Loucy (cell line): ENCODE results near the gene DDX25.

Experiments used
- H2AFZ ChIP-seq: fragments of 200-600 bp; sonication (generic); 2 replicates; pipeline ENCODE4 v1.6.0; 2016; ENCODE audit warnings: antibody characterized with exemption, mild to moderate bottlenecking, low read length, moderate library complexity
- H3F3A ChIP-seq: fragments of 200-600 bp; 2 replicates; pipeline ENCODE4 v1.6.0; 2016; ENCODE audit warnings: antibody characterized with exemption, low read depth, mild to moderate bottlenecking
- H3K27me3 ChIP-seq: fragments of 200-600 bp; sonication (generic); 2 replicates; pipeline ENCODE4 v1.6.1; 2014; ENCODE audit warnings: low read length, mild to moderate bottlenecking; ENCODE audit not compliant: insufficient read depth, poor library complexity, severe bottlenecking
- H3K36me3 ChIP-seq: fragments of 200-600 bp; sonication (generic); 2 replicates; pipeline ENCODE4 v1.6.1; 2016; ENCODE audit warnings: low read length; ENCODE audit not compliant: insufficient read depth
- H3K4me1 ChIP-seq: fragments of 200-600 bp; sonication (generic); 2 replicates; pipeline ENCODE4 v1.5.1; 2014; ENCODE audit warnings: low read length, mild to moderate bottlenecking; ENCODE audit not compliant: insufficient read depth, poor library complexity, severe bottlenecking
- H3K4me2 ChIP-seq: fragments of 200-600 bp; sonication (generic); 2 replicates; pipeline ENCODE4 v1.6.0; 2014; ENCODE audit warnings: antibody characterized with exemption, low read length, low read depth, mild to moderate bottlenecking; ENCODE audit not compliant: poor library complexity, severe bottlenecking
- H3K4me3 ChIP-seq: fragments of 200-600 bp; sonication (generic); 2 replicates; pipeline ENCODE4 v1.5.1; 2014; ENCODE audit warnings: low read length, mild to moderate bottlenecking, mixed read lengths; ENCODE audit not compliant: poor library complexity, severe bottlenecking
- H3K79me2 ChIP-seq: fragments of 200-600 bp; sonication (generic); 2 replicates; pipeline ENCODE4 v1.6.1; 2014; ENCODE audit warnings: low read length; ENCODE audit not compliant: insufficient read depth
- H3K9ac ChIP-seq: fragments of 200-600 bp; sonication (generic); 2 replicates; pipeline ENCODE4 v1.6.0; 2014; ENCODE audit warnings: mild to moderate bottlenecking, low read depth, low read length, moderate library complexity; ENCODE audit not compliant: poor library complexity, severe bottlenecking
- H3K9me2 ChIP-seq: fragments of 200-600 bp; sonication (generic); replicated peaks from 2 replicates; pipeline ENCODE4 v1.6.1; 2016; ENCODE audit warnings: low read depth, low read length, mixed read lengths
- H3K9me3 ChIP-seq: fragments of 200-600 bp; sonication (generic); 2 replicates; pipeline ENCODE4 v1.6.1; 2014; ENCODE audit warnings: mild to moderate bottlenecking, antibody characterized with exemption, low read length, low read depth; ENCODE audit not compliant: insufficient read depth
- H4K20me1 ChIP-seq: fragments of 200-600 bp; sonication (generic); 2 replicates; pipeline ENCODE4 v1.6.0; 2014; ENCODE audit warnings: antibody characterized with exemption, low read length, mild to moderate bottlenecking; ENCODE audit not compliant: insufficient read depth, poor library complexity, severe bottlenecking
- EZH2phosphoT487 ChIP-seq: fragments of 200-600 bp; IDR thresholded peaks from 2 replicates; pipeline ENCODE4 v1.6.1; 2018; ENCODE audit warnings: antibody characterized with exemption, mild to moderate bottlenecking, moderate library complexity, borderline replicate concordance
- TF ChIP-seq, protein P1 (sequence below): fragments of 200-600 bp; sonication (generic); conservative IDR thresholded peaks from 2 replicates; pipeline ENCODE4 v1.5.1; 2014; ENCODE audit warnings: mild to moderate bottlenecking, antibody characterized with exemption, low read length

Gene DDX25

GRCh38 chr11:125959511-125959910 lies 55.2 kb downstream of the DDX25 start:
- Histone ChIP-seq H3K36me3 (no peaks in the 10 kb centered on the region), H3K9ac (no peak overlapping the region), H3F3A (no peaks in the 10 kb centered on the region), H2AFZ (no peak overlapping the region), H3K4me3 (no peak overlapping the region), H4K20me1 (no peaks in the 10 kb centered on the region), H3K4me2 (no peak overlapping the region), H3K9me3 (no peaks in the 10 kb centered on the region; the same call in 1 of the 2 replicates), H3K27me3 (no peaks in the 10 kb centered on the region), H3K4me1 (no peaks in the 10 kb centered on the region), H3K9me2 (no peaks in the 10 kb centered on the region), H3K79me2 (no peaks in the 10 kb centered on the region)
- TF ChIP-seq, protein P1, sequence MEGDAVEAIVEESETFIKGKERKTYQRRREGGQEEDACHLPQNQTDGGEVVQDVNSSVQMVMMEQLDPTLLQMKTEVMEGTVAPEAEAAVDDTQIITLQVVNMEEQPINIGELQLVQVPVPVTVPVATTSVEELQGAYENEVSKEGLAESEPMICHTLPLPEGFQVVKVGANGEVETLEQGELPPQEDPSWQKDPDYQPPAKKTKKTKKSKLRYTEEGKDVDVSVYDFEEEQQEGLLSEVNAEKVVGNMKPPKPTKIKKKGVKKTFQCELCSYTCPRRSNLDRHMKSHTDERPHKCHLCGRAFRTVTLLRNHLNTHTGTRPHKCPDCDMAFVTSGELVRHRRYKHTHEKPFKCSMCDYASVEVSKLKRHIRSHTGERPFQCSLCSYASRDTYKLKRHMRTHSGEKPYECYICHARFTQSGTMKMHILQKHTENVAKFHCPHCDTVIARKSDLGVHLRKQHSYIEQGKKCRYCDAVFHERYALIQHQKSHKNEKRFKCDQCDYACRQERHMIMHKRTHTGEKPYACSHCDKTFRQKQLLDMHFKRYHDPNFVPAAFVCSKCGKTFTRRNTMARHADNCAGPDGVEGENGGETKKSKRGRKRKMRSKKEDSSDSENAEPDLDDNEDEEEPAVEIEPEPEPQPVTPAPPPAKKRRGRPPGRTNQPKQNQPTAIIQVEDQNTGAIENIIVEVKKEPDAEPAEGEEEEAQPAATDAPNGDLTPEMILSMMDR, result no peak
- no peak for TF ChIP-seq EZH2phosphoT487

DNA sequence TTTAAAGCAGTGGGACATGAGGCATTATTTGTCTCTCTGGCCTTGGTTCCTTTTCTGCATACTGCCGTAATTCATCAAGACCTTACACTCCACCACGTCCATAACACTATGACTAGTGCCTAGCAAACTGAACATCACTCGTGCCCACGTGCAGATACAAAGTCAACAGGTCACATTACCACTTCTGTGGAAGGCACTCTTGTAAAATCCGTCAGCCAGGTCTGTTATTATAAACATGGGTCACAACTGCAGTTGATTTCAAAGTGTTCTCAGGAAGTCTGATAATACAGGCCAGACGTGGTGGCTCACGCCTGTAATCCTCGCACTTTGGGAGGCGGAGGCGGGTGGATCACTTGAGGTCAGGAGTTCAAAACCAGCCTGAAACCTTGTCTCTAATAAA lies 55.6 kb downstream of the DDX25 start:
- no peaks in the 10 kb centered on the region; the same call in 1 of the 2 replicates for H3K9me3 ChIP-seq
- no peaks in the 10 kb centered on the region for H3F3A ChIP-seq
- no peaks in the 10 kb centered on the region for H3K4me1 ChIP-seq
- no peak overlapping the region for H3K4me2 ChIP-seq
- H3K9ac ChIP-seq, result no peak overlapping the region
- no peaks in the 10 kb centered on the region for H3K9me2 ChIP-seq
- H3K79me2 ChIP-seq, result no peaks in the 10 kb centered on the region
- TF ChIP-seq, protein P1, result no peak
- TF ChIP-seq EZH2phosphoT487, result no peak
- no peak overlapping the region for H2AFZ ChIP-seq
- no peak overlapping the region for H3K4me3 ChIP-seq
- H3K36me3 ChIP-seq, result no peaks in the 10 kb centered on the region
- no peaks in the 10 kb centered on the region for H4K20me1 ChIP-seq
- H3K27me3 ChIP-seq, result no peaks in the 10 kb centered on the region

DNA sequence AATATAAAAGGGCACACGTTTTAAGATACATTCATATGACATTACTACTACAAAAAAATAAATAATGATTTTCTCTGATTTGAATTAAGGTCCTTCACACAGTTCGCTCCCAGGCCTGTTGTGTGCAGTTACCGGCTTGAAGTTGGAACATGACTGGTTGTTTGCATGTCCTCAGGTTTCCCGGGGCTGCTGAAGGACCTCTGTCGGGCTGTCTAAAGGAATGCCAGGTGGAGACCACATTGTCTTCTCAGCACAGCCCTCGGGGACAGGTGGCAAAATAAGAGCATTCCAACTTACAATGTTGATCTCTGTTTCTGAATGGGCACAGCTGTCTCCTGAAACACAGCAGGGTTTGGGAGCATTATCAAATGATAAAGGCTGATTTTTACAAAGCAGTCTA lies 56.5 kb downstream of the DDX25 start:
- H3K4me2 ChIP-seq, result no peak overlapping the region
- no peaks in the 10 kb centered on the region for H3K4me1 ChIP-seq
- H2AFZ ChIP-seq, result no peak overlapping the region
- no peaks in the 10 kb centered on the region for H3K9me2 ChIP-seq
- H3F3A ChIP-seq, result no peaks in the 10 kb centered on the region
- no peaks in the 10 kb centered on the region for H4K20me1 ChIP-seq
- H3K27me3 ChIP-seq, result no peaks in the 10 kb centered on the region
- no peak overlapping the region for H3K9ac ChIP-seq
- TF ChIP-seq EZH2phosphoT487, result no peak
- TF ChIP-seq, protein P1, result no peak
- no peaks in the 10 kb centered on the region for H3K36me3 ChIP-seq
- no peak overlapping the region for H3K4me3 ChIP-seq
- H3K79me2 ChIP-seq, result no peaks in the 10 kb centered on the region
- no peaks in the 10 kb centered on the region; the same call in 1 of the 2 replicates for H3K9me3 ChIP-seq
